OCI-LY1 (cell line): ENCODE results near the gene ASCC1.

Experiments
- H2AFZ ChIP-seq: fragments of 200-600 bp; sonication (generic), shearing (Covaris generic); 2 replicates; pipeline ENCODE4 v1.6.0; 2014; ENCODE audit warnings: antibody characterized with exemption, mild to moderate bottlenecking, low read length
- H3F3A ChIP-seq: fragments of 200-600 bp; sonication (generic), shearing (Covaris generic); 2 replicates; pipeline ENCODE4 v1.6.0; 2014; ENCODE audit warnings: mild to moderate bottlenecking, antibody characterized with exemption, low read length, moderate library complexity; ENCODE audit not compliant: insufficient read depth
- H3K27ac ChIP-seq: fragments of 200-600 bp; sonication (generic); 2 replicates; pipeline ENCODE4 v1.5.1; 2014; ENCODE audit warnings: low read length, mixed run types, mild to moderate bottlenecking, low read depth; ENCODE audit not compliant: poor library complexity, severe bottlenecking
- H3K27me3 ChIP-seq: fragments of 200-600 bp; sonication (generic); 2 replicates; pipeline ENCODE4 v1.6.0; 2014; ENCODE audit warnings: antibody characterized with exemption, mild to moderate bottlenecking, low read length, moderate library complexity; ENCODE audit not compliant: insufficient read depth
- H3K36me3 ChIP-seq: fragments of 200-600 bp; sonication (generic); 2 replicates; pipeline ENCODE4 v1.6.1; 2014; ENCODE audit warnings: mild to moderate bottlenecking, antibody characterized with exemption, low read length, moderate library complexity, mixed read lengths; ENCODE audit not compliant: insufficient read depth
- H3K4me1 ChIP-seq: fragments of 200-600 bp; sonication (generic); 2 replicates; pipeline ENCODE4 v1.5.1; 2014; ENCODE audit warnings: mild to moderate bottlenecking, low read length, moderate library complexity; ENCODE audit not compliant: insufficient read depth, severe bottlenecking
- H3K4me2 ChIP-seq: fragments of 200-600 bp; sonication (generic), shearing (Covaris generic); 2 replicates; pipeline ENCODE4 v1.6.1; 2014; ENCODE audit warnings: low read length
- H3K4me3 ChIP-seq: fragments of 200-600 bp; sonication (generic); 2 replicates; pipeline ENCODE4 v1.5.1; 2014; ENCODE audit warnings: low read length, low read depth, mild to moderate bottlenecking, mixed read lengths; ENCODE audit not compliant: poor library complexity, severe bottlenecking
- H3K79me2 ChIP-seq: fragments of 200-600 bp; shearing (Covaris generic); 2 replicates; pipeline ENCODE4 v1.6.1; 2016; ENCODE audit warnings: mixed run types, low read length, mixed read lengths; ENCODE audit not compliant: insufficient read depth
- H3K9ac ChIP-seq: fragments of 200-600 bp; sonication (generic), shearing (Covaris generic); 2 replicates; pipeline ENCODE4 v1.6.1; 2014; ENCODE audit warnings: mild to moderate bottlenecking, low read length, mixed read lengths
- H3K9me2 ChIP-seq: fragments of 200-600 bp; sonication (generic), shearing (Covaris generic); 2 replicates; pipeline ENCODE4 v1.6.1; 2014; ENCODE audit warnings: low read depth, mild to moderate bottlenecking, low read length, mixed read lengths
- H3K9me3 ChIP-seq: fragments of 200-600 bp; shearing (Covaris generic); 2 replicates; pipeline ENCODE4 v1.6.1; 2014; ENCODE audit warnings: low read length, mixed read lengths
- H4K20me1 ChIP-seq: fragments of 200-600 bp; sonication (generic), shearing (Covaris generic); 2 replicates; pipeline ENCODE4 v1.6.0; 2016; ENCODE audit warnings: mild to moderate bottlenecking, low read length; ENCODE audit not compliant: insufficient read depth
- CTCF ChIP-seq: fragments of 200-600 bp; sonication (generic), shearing (Covaris generic); IDR thresholded peaks from 2 replicates; pipeline ENCODE4 v1.5.1; 2017; ENCODE audit warnings: mild to moderate bottlenecking, antibody characterized with exemption, low read length, moderate library complexity, mixed read lengths
- EZH2 ChIP-seq: fragments of 200-600 bp; sonication (generic), shearing (Covaris generic); IDR thresholded peaks from 2 replicates; pipeline ENCODE4 v1.8.0; 2017; ENCODE audit warnings: borderline replicate concordance, mixed run types, mild to moderate bottlenecking, antibody characterized with exemption, low read length, moderate library complexity, mixed read lengths

Gene ASCC1

GRCh38 chr10:72124381-72124780 lies 91.7 kb downstream of the ASCC1 start:
- peaks cover 24% of the 10 kb centered on the region for H3K36me3 ChIP-seq
- no peaks in the 10 kb centered on the region for H3K4me1 ChIP-seq
- H3K9me2 ChIP-seq, result no peaks in the 10 kb centered on the region
- H4K20me1 ChIP-seq, result no peaks in the 10 kb centered on the region
- H3K27ac ChIP-seq, result no peak overlapping the region
- H3K4me3 ChIP-seq, result no peak overlapping the region
- no peak overlapping the region for H3K4me2 ChIP-seq
- H3K9ac ChIP-seq, result no peak overlapping the region
- no peaks in the 10 kb centered on the region for H3K27me3 ChIP-seq
- no peaks in the 10 kb centered on the region for H3K9me3 ChIP-seq
- H2AFZ ChIP-seq, result no peak overlapping the region
- no peaks in the 10 kb centered on the region for H3K79me2 ChIP-seq
- TF ChIP-seq CTCF (no peak), EZH2 (no peak)
- H3F3A ChIP-seq, result no peaks in the 10 kb centered on the region

- Histone ChIP-seq H4K20me1 (no peaks in the 10 kb centered on the region), H3K36me3 (peaks cover 31% of the 10 kb centered on the region), H2AFZ (no peak overlapping the region), H3K9ac (no peak overlapping the region), H3K4me2 (no peak overlapping the region), H3K27me3 (no peaks in the 10 kb centered on the region), H3K9me3 (no peaks in the 10 kb centered on the region), H3F3A (no peaks in the 10 kb centered on the region), H3K27ac (no peak overlapping the region), H3K9me2 (no peaks in the 10 kb centered on the region), H3K4me1 (no peaks in the 10 kb centered on the region), H3K79me2 (no peaks in the 10 kb centered on the region), H3K4me3 (no peak overlapping the region)
- TF ChIP-seq EZH2, result no peak
- TF ChIP-seq CTCF, result no peak
Measured at GRCh38 chr10:72123616-72124015, 92.5 kb downstream of the ASCC1 start.

- H3K9ac ChIP-seq, result no peak overlapping the region
- no peaks in the 10 kb centered on the region for H3F3A ChIP-seq
- peaks cover 30% of the 10 kb centered on the region for H3K36me3 ChIP-seq
- H2AFZ ChIP-seq, result no peak overlapping the region
- H3K27ac ChIP-seq, result no peak overlapping the region
- H3K9me2 ChIP-seq, result no peaks in the 10 kb centered on the region
- no peaks in the 10 kb centered on the region for H3K79me2 ChIP-seq
- no peaks in the 10 kb centered on the region for H4K20me1 ChIP-seq
- no peak for TF ChIP-seq EZH2
- no peak for TF ChIP-seq CTCF
- H3K4me1 ChIP-seq, result no peaks in the 10 kb centered on the region
- no peak overlapping the region for H3K4me3 ChIP-seq
- H3K27me3 ChIP-seq, result no peaks in the 10 kb centered on the region
- H3K4me2 ChIP-seq, result no peak overlapping the region
- H3K9me3 ChIP-seq, result peaks cover 3% of the 10 kb centered on the region
Measured at GRCh38 chr10:72122221-72122620, 93.9 kb downstream of the ASCC1 start.
